Measurements from ENCODE around the gene ARPC1B.

GRCh38 chr7:99383203-99383602, 8.7 kb downstream of the ARPC1B start:
- TF ChIP-seq CTCF (IDR thresholded peaks at IDR 0.05 in 4 of 5, conservative IDR thresholded peaks at IDR 0.05 in 1 of 5) = no peak
- TF ChIP-seq POLR2A (IDR thresholded peaks at IDR 0.05) = no peak
